Activated CD4-positive, alpha-beta T cell treated with anti-CD3 and anti-CD28 coated beads for 36 hours (primary cell): Measurements from ENCODE around the gene HOXA11. TPM values are rescaled to one million over a fixed set of nuclear protein-coding genes. Genes with fewer than 3 reads are reported as not detected.

Experiments
- ATAC-seq: fragments of 200-7000 bp; cut with Tn5 transposase; one replicate; pipeline ENCODE4 v1.10.0; 2021; ENCODE audit warnings: mild to moderate bottlenecking, moderate library complexity
- CTCF ChIA-PET: fragments of 350-600 bp; sonication (Branson Sonifier 250); formaldehyde crosslinking; loops from one replicate; lab custom pipeline; 2021; ENCODE audit warnings: antibody characterized with exemption; lab: Charles Lee
- POLR2A ChIA-PET: fragments of 350-600 bp; sonication (Branson Sonifier 250); formaldehyde crosslinking; loops from one replicate; lab custom pipeline; 2021; ENCODE audit warnings: antibody characterized with exemption, inconsistent platforms; lab: Charles Lee
- DNase-seq: peaks from one replicate; pipeline ENCODE4 v3.0.0-alpha.2; 2020
- H3K27ac Mint-ChIP-seq: one replicate; pipeline ENCODE4 v1.8.0; 2021; ENCODE audit warnings: mixed read lengths
- H3K27me3 Mint-ChIP-seq: one replicate; pipeline ENCODE4 v1.8.0; 2021; ENCODE audit warnings: mixed read lengths
- H3K36me3 Mint-ChIP-seq: one replicate; pipeline ENCODE4 v1.8.0; 2021; ENCODE audit warnings: low read depth, mixed read lengths
- H3K4me1 Mint-ChIP-seq: one replicate; pipeline ENCODE4 v1.8.0; 2021; ENCODE audit warnings: mixed read lengths
- H3K4me3 Mint-ChIP-seq: one replicate; pipeline ENCODE4 v1.8.0; 2021; ENCODE audit warnings: mild to moderate bottlenecking, moderate library complexity, mixed read lengths
- H3K9me3 Mint-ChIP-seq: one replicate; pipeline ENCODE4 v1.8.0; 2021; ENCODE audit warnings: low read depth, mixed read lengths
- intact Hi-C, 2 experiments: fragments of 100-400 bp; cut with DNase I in 1 of 2; cut with micrococcal nuclease in 1 of 2; formaldehyde crosslinking; loops; one replicate each; pipeline versions ENCODE4 v1.14.2 to v1.15.1; 2022 to 2024; cut with DNase I, micrococcal nuclease
- total RNA-seq, 2 experiments: library from RNA; stranded (reverse); gene quantifications; one replicate each; pipeline ENCODE4 v1.2.3, GENCODE V29; 2021

The HOXA11 gene
- total RNA-seq, 2 experiments from 2014 or later = not detected

DNA sequence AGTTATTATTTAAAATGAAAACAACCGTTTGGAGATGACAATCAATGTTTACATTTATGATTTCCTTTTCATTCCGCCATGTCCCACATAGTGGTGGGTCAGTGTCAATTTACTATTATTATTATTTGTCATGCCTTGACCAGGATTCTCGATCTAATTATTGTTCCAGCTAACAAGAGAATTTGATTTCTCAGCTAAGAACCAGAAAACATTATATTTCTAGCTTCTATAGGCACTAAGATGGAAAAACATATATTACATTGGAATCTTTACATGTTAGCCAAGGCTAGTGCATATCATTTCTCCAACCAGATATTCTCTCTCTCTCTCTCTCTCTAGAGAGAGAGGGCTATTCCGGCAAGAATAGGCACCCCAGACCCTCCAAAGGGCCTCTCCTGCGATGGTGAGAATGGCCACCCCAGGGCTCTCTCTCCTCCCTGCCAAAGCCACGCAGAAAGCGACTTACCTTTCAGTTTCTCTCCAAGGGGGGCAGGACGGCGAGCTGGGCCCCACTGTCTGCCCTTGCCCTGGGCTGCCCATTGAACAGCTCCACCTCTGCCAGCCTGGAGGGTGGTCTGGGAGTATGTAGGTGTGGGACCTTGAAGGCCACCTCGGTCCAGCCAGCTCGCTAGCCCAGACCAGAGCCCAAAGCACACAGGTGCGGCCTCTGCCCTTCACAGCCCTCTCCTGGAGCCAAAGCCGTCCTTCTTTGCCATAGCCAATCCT is 35.0 kb downstream of the HOXA11 start:
- peak overlapping the region; percentile 12 for H3K4me3 Mint-ChIP-seq

GRCh38 chr7:27148756-27149641 is 36.0 kb downstream of the HOXA11 start:
- ChIA-PET CTCF (interaction anchor here (0.7 to 3.6 kb wide), 17 partner anchors 9 to 779 kb away, joined by 3 to 16 read pairs (median 4); partner anchors contain the start of gene EVX1), POLR2A (interaction anchor here (0.6 kb wide), 1 partner anchor 14 kb away, joined by 8 read pairs; no protein-coding TSS in a partner anchor)
- no peak overlapping the region for H3K4me3 Mint-ChIP-seq
- intact Hi-C loops = loop anchor here in 1 of 2 experiments (2.0 kb wide), 1 partner anchor 18 kb away; no protein-coding TSS in a partner anchor
- ATAC-seq = no peak
- no peaks in the 10 kb centered on the region for H3K36me3 Mint-ChIP-seq
- no peak for DNase-seq
- peaks cover 20% of the 10 kb centered on the region for H3K4me1 Mint-ChIP-seq
- H3K27me3 Mint-ChIP-seq = peaks cover 70% of the 10 kb centered on the region
- no peaks in the 10 kb centered on the region for H3K9me3 Mint-ChIP-seq
- no peak overlapping the region for H3K27ac Mint-ChIP-seq

More for the DNA sequence above, 35.0 kb downstream of the HOXA11 start:
- ATAC-seq = peak; percentile 9
- H3K9me3 Mint-ChIP-seq = no peaks in the 10 kb centered on the region
- peaks cover 77% of the 10 kb centered on the region for H3K27me3 Mint-ChIP-seq
- ChIA-PET POLR2A (interaction anchor here (0.6 kb wide), 1 partner anchor 13 kb away, joined by 8 read pairs; no protein-coding TSS in a partner anchor), CTCF (interaction anchor here (0.7 to 3.6 kb wide), 16 partner anchors 9 to 780 kb away, joined by 3 to 16 read pairs (median 4); partner anchors contain the start of gene EVX1)
- no peaks in the 10 kb centered on the region for H3K36me3 Mint-ChIP-seq
- H3K27ac Mint-ChIP-seq = no peak overlapping the region
- intact Hi-C loops = loop anchor here (2.0 to 5.0 kb wide), 4 partner anchors 15 to 53 kb away; partner anchors contain the start of gene HOXA11 (in 2 of the 2)
- no peak for DNase-seq
- peaks cover 29% of the 10 kb centered on the region for H3K4me1 Mint-ChIP-seq

GRCh38 chr7:27148031-27148755 is 36.8 kb downstream of the HOXA11 start:
- no peaks in the 10 kb centered on the region for H3K9me3 Mint-ChIP-seq
- DNase-seq (peak; percentile 7), ATAC-seq (no peak)
- no peak overlapping the region for H3K27ac Mint-ChIP-seq
- CTCF ChIA-PET = interaction anchor here (0.8 to 3.6 kb wide), 7 partner anchors 13 to 99 kb away, joined by 3 to 16 read pairs (median 7); no protein-coding TSS in a partner anchor
- intact Hi-C loops = loop anchor here in 1 of 2 experiments (2.0 kb wide), 1 partner anchor 19 kb away; no protein-coding TSS in a partner anchor
- no peaks in the 10 kb centered on the region for H3K36me3 Mint-ChIP-seq
- POLR2A ChIA-PET = no interaction called here
- no peak overlapping the region for H3K4me3 Mint-ChIP-seq
- peaks cover 20% of the 10 kb centered on the region for H3K4me1 Mint-ChIP-seq
- H3K27me3 Mint-ChIP-seq = peaks cover 62% of the 10 kb centered on the region

- intact Hi-C loops = loop anchor here in 1 of 2 experiments (2.0 kb wide), 1 partner anchor 19 kb away; no protein-coding TSS in a partner anchor
- CTCF ChIA-PET = interaction anchor here (1.1 to 2.0 kb wide), 3 partner anchors 14 to 48 kb away, joined by 3 to 8 read pairs (median 7); no protein-coding TSS in a partner anchor
- no peak for ATAC-seq
These were observed 37.6 kb downstream of the HOXA11 start, which contains the start of gene HOXA6 for GRCh38 chr7:27147199-27148030. Gene HOXA6 (minus strand): TSS chr7:27147774. CDS start chr7:27147749, 25 bp downstream.

DNA sequence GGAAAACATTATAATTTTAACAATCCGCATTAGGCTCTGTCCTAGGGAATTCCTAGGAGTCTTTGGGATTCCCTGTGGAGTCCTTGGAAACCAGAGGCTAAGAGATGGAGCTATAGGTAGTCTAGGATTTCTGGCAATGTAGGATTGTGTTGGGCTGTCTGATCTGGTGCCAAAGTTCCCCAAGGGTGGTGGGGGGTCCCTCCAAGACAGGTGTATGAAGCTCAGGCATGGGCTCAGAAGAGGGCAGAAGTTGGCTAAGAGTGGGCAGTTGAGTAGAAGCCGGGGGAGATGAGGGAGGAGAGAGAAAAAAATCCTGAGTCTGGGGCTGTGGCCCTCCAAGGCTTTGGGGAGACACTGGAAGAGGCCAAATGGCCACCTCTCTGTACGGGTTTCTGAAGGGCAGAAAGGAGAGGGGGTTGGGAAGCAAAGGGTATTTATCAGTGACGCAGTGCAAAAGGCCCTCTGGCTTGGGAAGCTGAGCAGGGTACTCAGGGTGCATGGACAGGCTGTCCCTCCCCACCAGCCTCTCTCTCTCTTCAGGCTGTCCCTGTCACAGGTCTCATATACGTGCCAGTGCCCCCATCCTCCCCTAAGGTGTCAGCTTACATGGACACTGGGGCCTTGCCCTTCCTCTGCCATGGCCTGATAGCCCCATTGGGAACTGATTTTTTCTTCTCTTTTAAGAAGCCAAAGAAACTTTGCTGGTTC is 38.4 kb downstream of the HOXA11 start:
- CTCF ChIA-PET = interaction anchor here (1.9 kb wide), 1 partner anchor 33 kb away, joined by 6 read pairs; no protein-coding TSS in a partner anchor
- DNase-seq (no peak), ATAC-seq (no peak)
- peaks cover 15% of the 10 kb centered on the region for H3K4me1 Mint-ChIP-seq
- no peaks in the 10 kb centered on the region for H3K9me3 Mint-ChIP-seq
- H3K36me3 Mint-ChIP-seq = no peaks in the 10 kb centered on the region
- no peak overlapping the region for H3K27ac Mint-ChIP-seq
- intact Hi-C loops = no loop called here
- H3K27me3 Mint-ChIP-seq = peaks cover 56% of the 10 kb centered on the region
- H3K4me3 Mint-ChIP-seq = no peak overlapping the region
- POLR2A ChIA-PET = no interaction called here

More at GRCh38 chr7:27147199-27148030, 37.6 kb downstream of the HOXA11 start, which contains the start of gene HOXA6:
- Mint-ChIP-seq H3K36me3 (no peaks in the 10 kb centered on the region), H3K27me3 (peaks cover 61% of the 10 kb centered on the region), H3K4me1 (peaks cover 20% of the 10 kb centered on the region), H3K4me3 (no peak within 1 kb of the TSS), H3K27ac (no peak within 1 kb of the TSS), H3K9me3 (no peaks in the 10 kb centered on the region)
- peak; percentile 29 for DNase-seq
- POLR2A ChIA-PET = no interaction called here

DNA sequence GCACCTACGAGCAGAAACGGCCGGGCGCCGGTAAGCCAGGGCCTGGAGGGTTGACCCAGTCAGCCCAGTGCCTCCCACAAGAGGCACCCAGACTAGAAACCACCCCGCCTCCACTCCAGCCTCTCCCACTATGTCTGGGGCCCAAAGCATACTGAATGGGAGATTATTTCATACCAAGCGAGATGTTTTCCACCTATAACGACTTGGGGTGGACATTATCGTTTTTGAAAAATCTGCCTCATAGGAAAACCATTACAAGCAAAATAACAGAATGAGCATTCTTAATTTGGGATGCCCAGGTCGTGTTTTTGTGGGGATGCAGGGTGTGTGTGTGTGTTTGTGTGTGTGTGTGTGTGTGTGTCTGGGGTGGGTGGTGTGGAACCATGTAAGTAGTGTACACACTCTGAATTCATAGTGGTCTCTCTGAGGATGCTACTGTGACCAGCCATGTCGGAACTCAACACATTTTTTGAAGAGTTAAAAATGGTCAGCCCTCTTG is 39.1 kb downstream of the HOXA11 start:
- ATAC-seq = no peak
- no peak overlapping the region for H3K4me3 Mint-ChIP-seq
- CTCF ChIA-PET = interaction anchor here (1.9 kb wide), 1 partner anchor 34 kb away, joined by 6 read pairs; no protein-coding TSS in a partner anchor
- no peak overlapping the region for H3K27ac Mint-ChIP-seq
- peaks cover 8% of the 10 kb centered on the region for H3K4me1 Mint-ChIP-seq
- intact Hi-C loops = no loop called here
- H3K36me3 Mint-ChIP-seq = no peaks in the 10 kb centered on the region
- peaks cover 54% of the 10 kb centered on the region for H3K27me3 Mint-ChIP-seq
- no peaks in the 10 kb centered on the region for H3K9me3 Mint-ChIP-seq
- POLR2A ChIA-PET = no interaction called here
- no peak for DNase-seq

- no peak overlapping the region for H3K27ac Mint-ChIP-seq
- no peak overlapping the region for H3K4me3 Mint-ChIP-seq
- intact Hi-C loops = no loop called here
- CTCF ChIA-PET = interaction anchor here (0.6 to 1.9 kb wide), 3 partner anchors 34 to 463 kb away, joined by 3 to 6 read pairs (median 3); no protein-coding TSS in a partner anchor
- ATAC-seq (no peak), DNase-seq (no peak)
- no peaks in the 10 kb centered on the region for H3K9me3 Mint-ChIP-seq
- H3K36me3 Mint-ChIP-seq = no peaks in the 10 kb centered on the region
- H3K4me1 Mint-ChIP-seq = peaks cover 6% of the 10 kb centered on the region
- peaks cover 51% of the 10 kb centered on the region for H3K27me3 Mint-ChIP-seq
- POLR2A ChIA-PET = no interaction called here
These were observed 39.7 kb downstream of the HOXA11 start for GRCh38 chr7:27145165-27145913.

DNA sequence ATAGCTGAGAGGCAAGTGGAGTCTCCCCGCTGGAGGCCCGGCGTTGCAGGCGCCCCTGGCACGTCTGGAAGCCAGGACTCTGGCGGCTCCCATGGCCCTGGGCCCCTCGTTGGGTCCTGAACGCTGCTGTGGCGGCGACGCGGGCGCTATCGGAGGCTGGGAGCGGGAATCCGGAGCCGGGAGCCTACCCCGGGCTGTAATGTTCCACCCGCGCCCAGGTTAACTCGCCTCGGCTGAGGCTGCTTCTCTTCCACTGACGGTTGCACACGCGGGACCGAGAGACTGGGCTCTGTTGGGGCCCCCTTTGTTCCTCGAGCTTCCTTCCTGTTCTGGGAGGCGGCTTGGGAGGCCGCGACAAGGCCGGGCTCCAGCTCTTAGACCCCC is 40.3 kb downstream of the HOXA11 start:
- DNase-seq (no peak), ATAC-seq (no peak)
- Mint-ChIP-seq H3K4me1 (peaks cover 6% of the 10 kb centered on the region), H3K36me3 (no peaks in the 10 kb centered on the region), H3K27ac (no peak overlapping the region), H3K4me3 (no peak overlapping the region), H3K27me3 (peaks cover 45% of the 10 kb centered on the region), H3K9me3 (no peaks in the 10 kb centered on the region)
- intact Hi-C loops = no loop called here
- CTCF ChIA-PET = interaction anchor here (0.6 to 1.9 kb wide), 2 partner anchors 35 to 290 kb away, joined by 3 to 6 read pairs; no protein-coding TSS in a partner anchor
- POLR2A ChIA-PET = no interaction called here
